GM18505 (cell line): ENCODE measurements around the gene FANCI.
"Not testable (repeated sequence)": the region's sequence is repeated elsewhere in the genome, so short reads cannot be mapped to it uniquely, and the experiment has no call there.

Experiments used
- ATAC-seq: cut with Tn5 transposase; IDR thresholded peaks from one replicate; pipeline ENCODE4 v1.9.1; 2021; ENCODE audit not compliant: unreplicated experiment
- POLR2A ChIP-seq: IDR thresholded peaks from 4 replicates; pipeline ENCODE4 v1.6.1; 2011; ENCODE audit warnings: borderline replicate concordance; ENCODE audit not compliant: insufficient read depth, insufficient read length; ENCODE audit errors: extremely low read depth

The FANCI gene

GRCh38 chr15:89231832-89232231 lies 11.9 kb upstream of the FANCI start:
- TF ChIP-seq POLR2A = no peak
- no peak for ATAC-seq

DNA sequence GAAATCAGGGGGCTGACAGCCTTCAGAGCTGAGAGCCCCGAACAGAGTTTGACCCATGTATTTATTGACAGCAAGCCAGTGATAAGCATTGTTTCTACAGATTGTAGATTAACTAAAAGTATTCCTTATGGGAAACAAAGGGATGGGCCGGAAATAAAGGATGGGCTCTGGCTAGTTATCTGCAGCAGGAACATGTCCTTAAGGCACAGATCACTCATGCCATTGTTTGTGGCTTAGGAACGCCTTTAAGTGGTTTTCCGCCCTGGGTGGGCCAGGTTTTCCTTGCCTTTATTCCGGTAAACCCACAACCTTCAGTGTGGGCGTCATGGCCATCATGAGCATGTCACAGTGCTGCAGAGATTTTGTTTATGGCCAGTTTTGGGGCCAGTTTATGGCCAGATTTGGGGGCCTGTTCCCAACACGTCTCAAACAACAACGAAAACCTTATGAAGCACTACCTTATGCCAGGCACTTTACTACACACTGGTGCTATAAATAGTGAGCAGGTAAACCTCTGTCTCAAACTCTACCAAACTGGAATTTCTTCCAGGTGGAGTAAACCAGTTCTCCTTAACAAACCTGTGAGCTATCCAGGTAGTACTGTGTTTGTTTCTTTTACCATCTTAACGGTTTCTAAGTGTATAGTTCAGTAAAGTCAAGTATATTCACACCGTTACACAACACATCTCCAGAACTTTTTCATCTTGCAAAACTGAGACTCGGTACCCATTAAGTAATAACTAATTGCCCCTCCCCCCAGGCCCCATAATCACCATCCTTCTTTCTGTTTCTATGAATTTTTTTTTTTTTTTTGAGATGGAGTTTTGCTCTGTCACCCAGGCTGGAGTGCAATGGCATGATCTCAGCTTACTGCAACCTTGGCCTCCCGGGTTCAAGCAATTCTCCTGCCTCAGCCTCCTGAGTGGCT lies 3.6 kb upstream of the FANCI start:
- not testable (repeated sequence) for ATAC-seq

- no peak for ATAC-seq
- no peak for TF ChIP-seq POLR2A
Observed at GRCh38 chr15:89243046-89243690, 611 bp upstream of the FANCI start.

DNA sequence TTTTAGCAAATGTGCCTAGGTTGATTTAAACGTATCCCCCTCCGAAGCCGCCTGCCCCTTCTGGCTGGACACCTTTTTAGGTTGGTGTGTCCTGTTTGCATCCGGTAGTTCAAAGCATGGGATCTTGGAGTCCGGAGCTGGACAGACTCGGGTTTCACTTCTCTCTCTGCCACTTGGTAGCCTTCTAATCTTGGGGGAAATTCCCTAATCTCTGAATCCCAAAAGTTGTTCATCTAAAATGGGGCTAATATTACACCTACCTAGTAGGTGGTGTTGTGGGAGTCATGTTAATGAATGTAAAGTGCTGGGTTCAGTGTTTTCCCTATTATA lies 760 bp downstream of the FANCI start:
- no peak for TF ChIP-seq POLR2A
- ATAC-seq = no peak

DNA sequence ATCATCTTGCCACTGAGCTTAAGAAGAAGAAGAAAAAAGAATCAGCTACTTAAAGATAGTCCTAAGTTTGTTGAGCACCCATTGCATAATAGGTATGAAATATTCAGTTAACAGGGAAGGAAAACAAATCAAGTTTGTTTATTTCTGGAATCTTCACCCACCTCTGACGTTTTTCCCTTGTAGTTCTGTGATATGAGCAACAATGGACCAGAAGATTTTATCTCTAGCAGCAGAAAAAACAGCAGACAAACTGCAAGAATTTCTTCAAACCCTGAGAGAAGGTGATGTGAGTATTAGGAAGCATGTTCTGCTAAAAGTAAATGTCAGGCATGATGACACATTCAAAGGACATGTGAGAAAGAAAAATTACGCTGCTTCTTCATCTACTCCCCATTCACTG lies 3.7 kb downstream of the FANCI start:
- ATAC-seq = no peak
- no peak for TF ChIP-seq POLR2A

GRCh38 chr15:89248584-89248983 lies 4.8 kb downstream of the FANCI start:
- TF ChIP-seq POLR2A = no peak
- ATAC-seq = no peak

GRCh38 chr15:89250142-89250541 lies 6.4 kb downstream of the FANCI start:
- not testable (repeated sequence) for ATAC-seq

GRCh38 chr15:89277281-89277680 lies 33.5 kb downstream of the FANCI start:
- not testable (repeated sequence) for ATAC-seq

DNA sequence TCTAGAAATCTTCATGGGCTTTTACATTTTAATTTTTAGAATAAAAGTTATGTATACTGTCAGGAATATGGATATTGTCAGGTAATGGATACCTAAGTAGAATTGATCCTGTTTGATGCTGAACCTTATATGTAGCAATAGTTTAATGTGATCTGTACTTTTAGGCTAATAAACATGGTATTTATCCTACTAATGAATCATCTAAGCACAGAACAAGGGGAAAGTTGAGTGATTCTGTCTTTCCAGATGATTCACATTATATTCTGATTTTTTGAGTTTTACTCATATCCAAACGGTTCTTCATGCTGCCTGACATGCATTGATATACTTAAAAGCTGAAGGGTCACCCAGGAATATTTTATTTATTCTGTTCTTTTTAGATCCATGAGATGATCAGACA lies 34.5 kb downstream of the FANCI start:
- no peak for ATAC-seq
- no peak for TF ChIP-seq POLR2A

- no peak for TF ChIP-seq POLR2A
- ATAC-seq = no peak
Observed at GRCh38 chr15:89282631-89283030, 38.9 kb downstream of the FANCI start.

DNA sequence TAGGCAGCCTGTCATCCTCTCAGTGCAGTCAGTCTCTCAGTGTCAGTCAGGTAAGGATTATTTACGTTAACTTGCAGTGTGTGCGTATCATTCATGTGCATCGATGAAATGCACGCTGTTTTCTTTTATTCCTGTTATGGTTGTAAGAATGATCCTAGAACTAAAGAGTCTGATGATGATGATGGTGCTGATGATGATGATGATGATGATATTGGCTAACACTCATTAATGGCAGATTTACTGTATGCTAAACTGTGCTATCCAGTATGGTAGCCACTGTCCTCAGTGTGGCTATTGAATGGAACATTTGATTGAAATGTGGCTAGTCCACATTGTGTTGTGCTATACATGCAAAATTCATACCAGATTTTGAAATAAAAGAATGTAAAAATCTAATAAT lies 39.4 kb downstream of the FANCI start:
- TF ChIP-seq POLR2A = no peak
- ATAC-seq = no peak

- TF ChIP-seq POLR2A = no peak
- ATAC-seq = no peak
Observed at GRCh38 chr15:89291934-89292438, 48.2 kb downstream of the FANCI start.

- no peak for ATAC-seq
- no peak for TF ChIP-seq POLR2A
Observed at GRCh38 chr15:89293012-89293411, 49.2 kb downstream of the FANCI start.

- TF ChIP-seq POLR2A = no peak
- ATAC-seq = no peak
Observed at GRCh38 chr15:89299896-89300295, 56.1 kb downstream of the FANCI start.
